Activated T-cell treated with anti-CD3 and anti-CD28 coated beads, Interleukin-2, amount 50 U/mL, for 4 hours (primary cell): ENCODE data around the gene TTI1. TPM values are rescaled to one million over a fixed set of nuclear protein-coding genes. Genes with fewer than 3 reads are reported as not detected.

Source experiments
- ATAC-seq, 2 donors: fragments of 200-7000 bp; cut with Tn5 transposase; one replicate each; pipeline ENCODE4 v1.10.0; 2021
- DNase-seq: peaks from one replicate; pipeline ENCODE4 v3.0.0-alpha.2; 2020
- H3K27me3 Mint-ChIP-seq: one replicate; pipeline ENCODE4 v1.8.0; 2021; ENCODE audit warnings: low read depth, mixed read lengths
- H3K36me3 Mint-ChIP-seq: one replicate; pipeline ENCODE4 v1.8.0; 2022; ENCODE audit warnings: mixed read lengths; ENCODE audit not compliant: insufficient read depth
- H3K4me1 Mint-ChIP-seq: one replicate; pipeline ENCODE4 v1.8.0; 2021; ENCODE audit warnings: low read depth, mixed read lengths
- H3K4me3 Mint-ChIP-seq: one replicate; pipeline ENCODE4 v1.8.0; 2021; ENCODE audit warnings: mild to moderate bottlenecking, moderate library complexity, mixed read lengths
- H3K9me3 Mint-ChIP-seq: one replicate; pipeline ENCODE4 v1.8.0; 2021; ENCODE audit warnings: mixed read lengths
- total RNA-seq, 3 donors: library from RNA; stranded (reverse); gene quantifications; one replicate each; pipeline ENCODE4 v1.2.1, GENCODE V29; 2021

The TTI1 gene
- total RNA-seq, 3 donors from 2014 or later: 31.3 to 35.5 (median 35.0) TPM

DNA sequence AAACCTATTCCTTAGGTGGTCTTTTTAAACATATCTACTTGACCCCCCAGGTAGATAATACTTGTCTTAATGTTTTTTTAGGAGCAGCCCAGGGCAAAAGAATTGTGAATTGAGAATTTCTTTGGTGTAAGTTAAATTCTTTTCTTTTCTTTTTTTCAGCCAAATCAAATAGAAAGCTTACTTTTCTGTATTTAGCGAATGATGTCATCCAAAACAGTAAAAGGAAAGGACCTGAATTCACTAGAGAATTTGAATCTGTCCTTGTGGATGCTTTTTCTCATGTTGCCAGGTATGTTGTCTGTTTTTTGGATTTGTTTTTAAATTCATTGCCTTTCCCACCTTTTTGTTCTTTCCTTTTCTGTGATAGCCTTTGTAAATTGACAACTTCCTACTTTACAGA, 7.0 kb upstream of the TTI1 start:
- Mint-ChIP-seq H3K36me3 (peaks cover 33% of the 10 kb centered on the region), H3K9me3 (no peaks in the 10 kb centered on the region), H3K27me3 (no peaks in the 10 kb centered on the region), H3K4me3 (no peak overlapping the region), H3K4me1 (peaks cover 51% of the 10 kb centered on the region)
- DNase-seq (no peak), ATAC-seq (no peak)

DNA sequence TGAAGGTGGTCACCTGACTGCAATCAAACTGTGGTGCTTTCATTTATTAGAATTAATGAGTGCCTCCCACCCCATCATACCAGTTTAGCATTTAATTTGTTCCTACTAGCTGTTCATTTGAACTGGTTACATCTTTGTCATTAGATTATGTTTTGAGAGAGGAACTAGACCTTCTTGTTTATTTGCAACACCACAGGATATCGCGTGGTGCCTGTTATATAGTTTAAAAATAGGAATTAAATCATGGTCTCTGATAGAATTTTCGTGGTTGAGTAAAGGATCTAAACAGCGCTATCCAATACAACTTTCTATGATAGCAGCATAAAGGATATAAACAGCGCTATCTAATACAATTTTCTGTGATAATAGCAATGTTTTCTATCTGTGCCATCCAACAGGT, 3.1 kb upstream of the TTI1 start:
- Mint-ChIP-seq H3K4me1 (peaks cover 59% of the 10 kb centered on the region), H3K9me3 (no peaks in the 10 kb centered on the region), H3K27me3 (no peaks in the 10 kb centered on the region), H3K4me3 (no peak overlapping the region), H3K36me3 (peaks cover 9% of the 10 kb centered on the region)
- ATAC-seq: no peak
- no peak for DNase-seq

DNA sequence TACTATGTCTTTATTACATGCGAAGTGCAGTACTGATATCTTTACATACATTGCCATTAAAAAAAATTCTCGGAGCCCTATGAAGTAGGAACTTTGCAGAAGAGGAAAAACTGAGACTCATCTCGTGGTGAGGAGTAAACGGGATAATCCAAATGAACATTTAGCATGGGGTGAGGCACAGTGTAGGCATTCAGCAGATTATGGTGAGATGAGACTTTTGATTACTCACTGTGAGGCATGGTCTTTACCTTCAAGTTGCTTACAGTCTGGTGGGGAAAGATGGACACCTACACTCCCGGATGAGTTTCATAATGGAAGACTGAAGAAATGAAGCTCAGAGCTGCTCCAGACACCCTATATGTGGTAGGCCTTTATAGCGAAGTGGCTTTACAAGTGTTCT, 1.7 kb upstream of the TTI1 start:
- H3K4me3 Mint-ChIP-seq: peak overlapping the region; percentile 96
- no peak for DNase-seq
- no peaks in the 10 kb centered on the region for H3K27me3 Mint-ChIP-seq
- no peak for ATAC-seq
- peaks cover 4% of the 10 kb centered on the region for H3K36me3 Mint-ChIP-seq
- peaks cover 61% of the 10 kb centered on the region for H3K4me1 Mint-ChIP-seq
- H3K9me3 Mint-ChIP-seq: no peaks in the 10 kb centered on the region

DNA sequence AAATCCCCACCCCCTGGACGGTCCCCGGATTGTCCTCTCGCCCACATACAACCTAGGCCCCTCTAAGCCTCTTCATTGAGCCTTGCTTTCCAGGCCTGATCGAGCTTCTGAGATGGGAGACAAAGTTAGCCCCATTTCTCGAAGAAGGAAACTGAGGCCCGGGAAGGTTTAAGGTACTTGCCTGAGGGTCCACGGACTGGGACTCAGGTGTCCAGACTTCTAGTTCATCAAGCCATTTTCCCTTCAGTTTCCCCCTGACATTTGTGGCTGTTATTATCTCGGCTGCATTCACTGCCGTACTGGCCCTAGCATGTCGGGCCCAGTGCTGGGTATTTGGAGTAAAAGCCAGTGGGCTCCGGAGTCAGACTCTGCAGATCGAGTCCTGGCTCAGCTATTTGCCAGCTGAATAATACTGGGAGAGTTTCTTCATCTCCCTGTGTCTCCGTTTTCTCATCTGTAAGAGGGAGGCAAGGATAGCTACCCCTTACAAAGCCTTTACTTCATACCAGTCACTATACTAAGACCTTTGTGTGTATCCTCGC, 923 bp upstream of the TTI1 start:
- peaks cover 4% of the 10 kb centered on the region for H3K9me3 Mint-ChIP-seq
- H3K27me3 Mint-ChIP-seq: no peaks in the 10 kb centered on the region
- H3K4me1 Mint-ChIP-seq: peaks cover 66% of the 10 kb centered on the region
- H3K4me3 Mint-ChIP-seq: peak overlapping the region; percentile 96
- peaks cover 7% of the 10 kb centered on the region for H3K36me3 Mint-ChIP-seq
- DNase-seq: no peak
- peak in 1 of 2 donors; percentile 10 for ATAC-seq

DNA sequence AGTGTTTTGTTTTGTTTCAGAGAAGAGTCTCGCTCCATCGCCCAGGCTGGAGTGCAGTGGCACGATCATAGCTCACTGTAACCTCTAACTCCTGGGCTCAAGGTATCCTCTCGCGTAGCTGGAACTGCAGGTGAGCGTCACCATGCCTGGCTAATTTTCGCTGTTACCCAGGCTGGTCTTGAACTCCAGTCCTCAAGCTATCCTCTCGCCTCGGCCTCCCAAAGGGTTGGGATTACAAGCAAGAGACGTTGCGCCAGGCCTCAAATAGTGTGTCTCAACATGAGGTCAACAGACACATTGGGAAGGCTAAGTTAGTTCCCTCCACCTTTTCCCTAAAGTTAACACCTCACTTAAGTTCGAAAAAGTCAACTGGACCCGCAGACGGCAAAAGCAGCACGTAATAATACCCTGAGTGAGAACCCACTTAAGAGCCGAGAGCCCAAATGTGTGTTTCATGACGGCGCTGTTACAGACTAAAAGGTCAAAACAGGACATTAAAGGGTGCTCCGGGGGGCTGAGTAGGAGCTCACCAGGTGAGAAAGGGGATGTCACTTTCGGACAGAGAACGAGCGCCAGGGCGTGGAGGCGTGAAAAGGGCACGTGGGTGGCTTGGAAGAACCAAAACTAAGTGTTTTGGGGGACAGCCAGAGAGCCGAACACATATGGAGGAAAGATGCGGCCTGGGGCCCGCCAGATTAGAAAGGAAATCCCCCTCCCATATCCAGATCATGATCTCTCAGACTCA, 499 bp downstream of the TTI1 start:
- peaks cover 4% of the 10 kb centered on the region for H3K9me3 Mint-ChIP-seq
- peaks cover 72% of the 10 kb centered on the region for H3K4me1 Mint-ChIP-seq
- no peaks in the 10 kb centered on the region for H3K27me3 Mint-ChIP-seq
- peaks cover 7% of the 10 kb centered on the region for H3K36me3 Mint-ChIP-seq
- peak overlapping the region; percentile 96 for H3K4me3 Mint-ChIP-seq
- no peak for DNase-seq
- ATAC-seq: peak; percentile 46 to 48

DNA sequence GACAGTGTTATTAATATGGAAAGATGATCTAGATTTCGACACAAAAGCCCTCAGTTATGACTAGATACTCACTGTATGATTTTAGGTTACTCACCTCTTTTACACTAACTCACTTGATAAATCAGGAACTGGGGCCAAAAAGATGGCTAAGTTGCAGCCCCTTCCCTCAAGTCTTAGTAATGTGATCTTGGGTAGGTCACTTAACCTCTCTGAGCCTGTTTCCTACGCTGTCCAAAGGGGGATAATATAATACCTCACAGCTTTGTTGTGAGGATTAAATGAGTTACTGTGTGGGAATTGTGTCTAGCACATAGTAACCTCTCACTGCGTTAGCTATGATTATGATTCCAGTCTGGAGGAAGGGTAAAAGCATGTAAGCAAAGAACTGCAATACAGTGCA, 1.3 kb downstream of the TTI1 start:
- peak overlapping the region; percentile 96 for H3K4me3 Mint-ChIP-seq
- peaks cover 4% of the 10 kb centered on the region for H3K9me3 Mint-ChIP-seq
- peaks cover 3% of the 10 kb centered on the region for H3K36me3 Mint-ChIP-seq
- ATAC-seq: no peak
- H3K27me3 Mint-ChIP-seq: no peaks in the 10 kb centered on the region
- no peak for DNase-seq
- peaks cover 64% of the 10 kb centered on the region for H3K4me1 Mint-ChIP-seq

DNA sequence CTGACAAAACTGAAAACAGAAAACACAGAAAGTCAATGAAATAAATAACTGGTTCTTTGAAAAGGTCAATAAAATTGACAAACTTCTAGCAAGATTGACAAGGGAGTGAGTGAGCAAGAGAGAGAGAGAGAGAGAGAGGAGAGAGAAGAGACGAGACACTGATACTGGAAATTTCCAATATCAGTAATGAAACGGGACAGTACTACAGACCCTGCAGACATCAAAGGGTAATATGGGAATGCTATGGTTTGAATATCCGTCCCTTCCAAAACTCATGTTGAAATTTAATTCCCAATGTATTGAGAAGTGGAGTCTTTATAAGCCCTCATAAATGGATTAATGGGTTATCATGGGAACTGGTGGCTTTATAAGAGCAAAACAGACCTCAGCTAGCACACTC, 3.8 kb downstream of the TTI1 start:
- H3K9me3 Mint-ChIP-seq: peaks cover 4% of the 10 kb centered on the region
- H3K36me3 Mint-ChIP-seq: peaks cover 12% of the 10 kb centered on the region

DNA sequence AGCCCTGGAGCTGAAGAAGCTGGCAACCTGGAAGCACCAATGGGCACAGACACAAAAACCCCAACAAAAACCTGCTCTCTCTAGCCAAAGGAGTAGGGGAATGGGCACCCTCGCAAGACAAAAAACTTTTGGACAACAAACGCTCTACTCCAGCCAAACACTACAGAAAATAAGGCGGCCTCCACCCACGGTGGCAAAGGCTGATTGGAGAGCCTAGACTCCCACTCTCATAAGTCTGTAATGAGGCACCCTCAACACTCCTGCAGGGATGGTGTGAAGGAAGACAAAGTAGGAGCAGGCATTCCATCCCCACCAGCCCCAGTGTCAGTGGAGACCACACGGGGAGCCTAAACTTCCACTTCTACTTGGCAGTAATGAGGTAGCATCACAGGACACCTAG, 8.8 kb downstream of the TTI1 start:
- ATAC-seq: no peak
- DNase-seq: no peak
- Mint-ChIP-seq H3K36me3 (peaks cover 24% of the 10 kb centered on the region), H3K9me3 (peaks cover 3% of the 10 kb centered on the region), H3K4me1 (peaks cover 43% of the 10 kb centered on the region), H3K27me3 (no peaks in the 10 kb centered on the region), H3K4me3 (no peak overlapping the region)

More for the DNA sequence above, 3.8 kb downstream of the TTI1 start:
- DNase-seq (no peak), ATAC-seq (no peak)
- Mint-ChIP-seq H3K4me3 (no peak overlapping the region), H3K27me3 (no peaks in the 10 kb centered on the region), H3K4me1 (peaks cover 49% of the 10 kb centered on the region)

DNA sequence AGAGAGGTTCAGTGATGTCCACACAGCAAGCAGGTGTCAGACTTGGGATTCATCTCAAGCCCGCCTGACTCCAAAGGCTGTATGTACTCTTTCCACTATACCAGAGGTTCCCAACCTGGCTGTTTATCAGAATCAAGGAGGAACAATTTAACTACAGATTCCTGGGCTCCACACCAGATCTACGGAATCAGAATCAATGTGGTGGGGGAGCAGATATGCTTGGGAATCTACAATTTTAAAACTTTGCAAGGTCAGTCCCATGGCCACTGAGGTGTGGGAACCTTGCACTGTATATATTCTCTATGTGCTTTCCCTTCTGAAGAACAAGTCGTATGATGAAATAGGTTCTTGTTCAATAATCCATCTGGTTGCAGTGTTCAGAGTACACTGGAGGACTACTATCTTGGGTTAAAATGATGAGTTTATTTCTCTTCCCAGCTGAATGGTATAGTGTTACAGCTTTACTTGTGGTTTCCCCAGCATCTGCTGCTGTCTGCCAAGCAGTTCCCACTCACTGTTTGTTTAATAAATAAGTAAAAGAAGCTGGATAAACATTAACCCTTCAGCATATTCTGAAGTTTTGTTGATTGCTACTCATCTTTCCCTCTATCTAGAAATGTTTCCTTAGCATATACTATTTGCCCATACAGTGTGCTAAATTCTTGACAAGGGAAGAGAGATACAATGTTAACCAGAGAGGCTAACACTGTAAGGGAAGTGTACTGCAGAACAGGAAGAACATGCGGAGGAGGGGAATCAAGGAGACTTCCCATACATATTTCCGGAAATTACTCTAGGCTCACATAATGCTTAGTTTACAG, 9.9 kb downstream of the TTI1 start:
- Mint-ChIP-seq H3K36me3 (peaks cover 31% of the 10 kb centered on the region), H3K4me1 (peaks cover 38% of the 10 kb centered on the region), H3K4me3 (no peak overlapping the region), H3K9me3 (peaks cover 8% of the 10 kb centered on the region), H3K27me3 (no peaks in the 10 kb centered on the region)
- DNase-seq (no peak), ATAC-seq (no peak)

DNA sequence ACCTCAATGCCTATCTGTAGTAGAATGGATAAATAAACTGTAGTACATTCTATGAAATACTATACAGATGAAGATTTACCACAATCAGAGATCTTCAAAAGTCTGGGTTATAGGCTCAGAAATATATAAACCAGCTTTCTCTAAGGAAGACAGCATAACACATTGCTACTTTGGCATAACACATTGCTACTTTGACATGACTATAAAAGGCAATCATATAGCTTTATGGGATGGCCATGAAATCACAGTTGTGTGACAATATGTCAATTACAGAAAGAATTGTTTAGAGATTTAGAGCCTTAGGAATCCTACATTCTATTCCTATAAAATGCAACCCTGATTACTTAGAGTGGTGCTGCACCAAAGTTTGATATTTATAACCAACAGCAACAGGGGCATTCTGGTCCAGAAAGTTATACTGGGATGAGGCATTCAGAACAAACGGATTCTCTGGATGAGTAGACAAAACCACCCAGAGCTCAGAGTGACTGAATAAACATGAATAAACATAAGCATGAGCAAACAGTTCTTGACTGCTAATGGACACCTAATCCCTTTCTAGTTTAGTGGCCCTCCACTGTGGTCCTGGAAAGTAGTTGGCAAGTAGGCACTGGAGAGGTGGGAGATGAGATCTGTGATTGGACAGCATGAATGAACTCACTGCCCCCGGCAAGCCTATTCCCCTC, 12.0 kb downstream of the TTI1 start:
- DNase-seq: no peak
- peaks cover 46% of the 10 kb centered on the region for H3K36me3 Mint-ChIP-seq
- H3K4me3 Mint-ChIP-seq: no peak overlapping the region
- H3K27me3 Mint-ChIP-seq: no peaks in the 10 kb centered on the region
- peak in 1 of 2 donors; percentile 18 for ATAC-seq
- peaks cover 15% of the 10 kb centered on the region for H3K9me3 Mint-ChIP-seq
- peaks cover 30% of the 10 kb centered on the region for H3K4me1 Mint-ChIP-seq

DNA sequence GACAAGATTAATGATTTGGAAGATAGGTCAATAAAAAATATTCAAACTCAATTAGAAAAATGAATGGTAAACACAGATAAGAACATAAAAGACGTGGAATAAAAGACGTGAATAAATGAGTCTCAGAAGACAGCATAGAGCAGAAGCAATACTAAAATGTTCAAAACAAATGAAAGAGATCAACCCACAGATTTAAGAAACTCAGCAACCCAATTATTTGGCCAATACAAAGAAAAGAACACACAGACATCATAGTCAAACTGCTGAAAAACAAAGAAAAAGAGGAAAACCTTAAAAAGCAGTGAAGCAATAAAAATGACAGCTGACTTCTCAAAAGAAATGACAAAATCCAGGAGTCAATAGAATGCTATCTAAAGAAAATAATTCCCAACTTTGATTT, 14.9 kb downstream of the TTI1 start:
- no peak for DNase-seq
- H3K27me3 Mint-ChIP-seq: no peaks in the 10 kb centered on the region
- H3K4me1 Mint-ChIP-seq: peaks cover 20% of the 10 kb centered on the region
- H3K4me3 Mint-ChIP-seq: no peak overlapping the region
- peaks cover 15% of the 10 kb centered on the region for H3K9me3 Mint-ChIP-seq
- no peak for ATAC-seq
- H3K36me3 Mint-ChIP-seq: peaks cover 68% of the 10 kb centered on the region

DNA sequence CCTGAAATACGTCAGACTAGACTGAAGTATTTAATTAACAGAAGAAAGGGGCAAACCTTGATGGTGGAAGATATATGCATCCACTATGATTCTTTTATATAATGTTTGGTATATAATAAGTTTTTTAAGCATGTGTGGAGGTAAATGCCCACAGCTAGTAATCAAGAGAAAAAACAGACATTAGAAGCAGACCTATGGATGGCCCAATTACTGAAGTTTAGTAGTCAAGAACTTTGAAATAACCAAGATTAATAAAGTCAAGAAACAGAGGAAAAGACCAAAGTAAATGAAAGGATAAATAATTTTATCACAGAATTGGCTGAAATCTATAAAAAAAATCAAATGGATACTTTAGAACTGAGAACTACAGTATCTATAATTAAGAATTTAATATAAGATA, 15.3 kb downstream of the TTI1 start:
- Mint-ChIP-seq H3K4me1 (peaks cover 19% of the 10 kb centered on the region), H3K27me3 (no peaks in the 10 kb centered on the region), H3K4me3 (no peak overlapping the region), H3K9me3 (peaks cover 15% of the 10 kb centered on the region), H3K36me3 (peaks cover 72% of the 10 kb centered on the region)
- ATAC-seq (no peak), DNase-seq (no peak)

DNA sequence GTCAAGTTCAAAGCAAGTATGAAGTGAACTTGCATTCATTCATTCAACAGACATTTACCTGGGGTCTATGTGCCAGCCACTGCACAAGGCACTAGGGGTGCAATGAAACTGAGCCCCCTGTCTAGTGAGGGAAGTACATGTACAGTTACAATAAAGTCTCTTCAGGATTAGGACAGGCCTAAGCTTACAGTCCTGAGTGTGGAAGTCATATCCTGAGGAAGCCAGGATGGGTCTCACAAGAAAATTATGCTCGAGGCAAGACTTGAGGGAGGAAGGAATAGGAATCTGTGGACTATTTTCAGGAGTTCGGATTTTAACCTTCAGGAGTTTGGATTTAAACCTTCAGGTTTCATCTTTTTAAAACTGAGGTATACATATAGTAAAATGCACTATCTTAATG, 19.4 kb downstream of the TTI1 start:
- Mint-ChIP-seq H3K27me3 (no peaks in the 10 kb centered on the region), H3K36me3 (peaks cover 77% of the 10 kb centered on the region), H3K4me1 (peaks cover 2% of the 10 kb centered on the region), H3K4me3 (no peak overlapping the region), H3K9me3 (peaks cover 9% of the 10 kb centered on the region)
- ATAC-seq (no peak), DNase-seq (no peak)

DNA sequence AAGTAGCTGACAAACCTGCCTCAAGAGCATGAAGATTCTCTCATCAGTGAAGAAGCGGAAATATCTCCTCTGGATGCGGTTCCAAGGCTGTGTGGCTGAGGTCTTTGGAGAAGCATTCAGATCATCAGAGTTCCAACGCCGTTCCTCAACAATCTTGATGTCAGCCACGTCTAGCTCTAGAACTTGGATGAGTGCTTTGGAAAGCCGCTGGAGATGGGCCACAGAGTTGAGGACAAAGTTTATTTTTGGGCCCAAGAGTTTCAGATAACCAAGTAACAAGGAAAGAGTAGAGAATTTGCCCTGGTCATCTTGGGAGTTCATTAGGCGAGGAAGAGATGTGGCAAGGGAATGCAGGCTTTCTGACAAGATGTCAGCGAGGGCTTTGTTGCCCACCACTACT, 20.9 kb downstream of the TTI1 start:
- peaks cover 75% of the 10 kb centered on the region for H3K36me3 Mint-ChIP-seq
- no peaks in the 10 kb centered on the region for H3K27me3 Mint-ChIP-seq

More for the DNA sequence above, 20.9 kb downstream of the TTI1 start:
- H3K4me3 Mint-ChIP-seq: no peak overlapping the region
- H3K9me3 Mint-ChIP-seq: no peaks in the 10 kb centered on the region
- no peak for DNase-seq
- peaks cover 4% of the 10 kb centered on the region for H3K4me1 Mint-ChIP-seq
- no peak for ATAC-seq
